Gastrocnemius medialis (tissue), 4 donors: ENCODE results near the gene TMC8.

Experiments
- POLR2A ChIP-seq, 2 donors: fragments of 450-650 bp; IDR thresholded peaks; one replicate each; pipeline ENCODE4 v1.6.1; 2017; ENCODE audit warnings: antibody characterized with exemption in 2 of 2, mild to moderate bottlenecking in 2 of 2, moderate library complexity in 2 of 2
- TF ChIP-seq, protein P1 (sequence below), 5 experiments: fragments of 450-650 bp in 3 of 5; fragments of 200-600 bp in 2 of 5; sonication (generic) in 2 of 5; IDR thresholded peaks in 4 of 5; conservative IDR thresholded peaks in 1 of 5; 1 replicate in 4 of 5; 2 replicates in 1 of 5; pipeline ENCODE4 v1.5.1; 2016 to 2019; ENCODE audit warnings: antibody characterized with exemption in 5 of 5, mild to moderate bottlenecking in 3 of 5, moderate library complexity in 3 of 5

DNA sequence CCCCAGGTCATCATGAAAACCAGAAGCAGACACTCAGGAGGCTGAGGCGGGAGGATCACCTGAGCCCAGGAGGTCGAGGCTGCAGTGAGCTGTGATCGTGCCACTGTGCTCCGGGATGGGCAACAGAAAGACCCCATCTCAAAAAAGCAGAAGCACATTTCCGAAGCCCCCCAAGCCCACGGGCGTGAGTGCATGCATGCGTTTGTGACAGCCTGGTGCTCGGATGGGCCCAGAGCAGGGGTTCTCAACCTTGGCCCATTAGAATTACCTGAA is 21.1 kb upstream of the TMC8 start:
- TF ChIP-seq, protein P1, sequence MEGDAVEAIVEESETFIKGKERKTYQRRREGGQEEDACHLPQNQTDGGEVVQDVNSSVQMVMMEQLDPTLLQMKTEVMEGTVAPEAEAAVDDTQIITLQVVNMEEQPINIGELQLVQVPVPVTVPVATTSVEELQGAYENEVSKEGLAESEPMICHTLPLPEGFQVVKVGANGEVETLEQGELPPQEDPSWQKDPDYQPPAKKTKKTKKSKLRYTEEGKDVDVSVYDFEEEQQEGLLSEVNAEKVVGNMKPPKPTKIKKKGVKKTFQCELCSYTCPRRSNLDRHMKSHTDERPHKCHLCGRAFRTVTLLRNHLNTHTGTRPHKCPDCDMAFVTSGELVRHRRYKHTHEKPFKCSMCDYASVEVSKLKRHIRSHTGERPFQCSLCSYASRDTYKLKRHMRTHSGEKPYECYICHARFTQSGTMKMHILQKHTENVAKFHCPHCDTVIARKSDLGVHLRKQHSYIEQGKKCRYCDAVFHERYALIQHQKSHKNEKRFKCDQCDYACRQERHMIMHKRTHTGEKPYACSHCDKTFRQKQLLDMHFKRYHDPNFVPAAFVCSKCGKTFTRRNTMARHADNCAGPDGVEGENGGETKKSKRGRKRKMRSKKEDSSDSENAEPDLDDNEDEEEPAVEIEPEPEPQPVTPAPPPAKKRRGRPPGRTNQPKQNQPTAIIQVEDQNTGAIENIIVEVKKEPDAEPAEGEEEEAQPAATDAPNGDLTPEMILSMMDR (IDR thresholded peaks at IDR 0.05 in 4 of 5, conservative IDR thresholded peaks at IDR 0.05 in 1 of 5): no peak
- no peak for TF ChIP-seq POLR2A (IDR thresholded peaks at IDR 0.05)
